Eye (tissue), 1 donor: Measurements from ENCODE around the gene LYRM4.
A peak's percentile ranks its signal among the peaks of the same experiment; 100 is the strongest.

Experiments
- DNase-seq: peaks from one replicate; pipeline ENCODE4 v3.0.0-alpha.2; 2015

Gene LYRM4

DNA sequence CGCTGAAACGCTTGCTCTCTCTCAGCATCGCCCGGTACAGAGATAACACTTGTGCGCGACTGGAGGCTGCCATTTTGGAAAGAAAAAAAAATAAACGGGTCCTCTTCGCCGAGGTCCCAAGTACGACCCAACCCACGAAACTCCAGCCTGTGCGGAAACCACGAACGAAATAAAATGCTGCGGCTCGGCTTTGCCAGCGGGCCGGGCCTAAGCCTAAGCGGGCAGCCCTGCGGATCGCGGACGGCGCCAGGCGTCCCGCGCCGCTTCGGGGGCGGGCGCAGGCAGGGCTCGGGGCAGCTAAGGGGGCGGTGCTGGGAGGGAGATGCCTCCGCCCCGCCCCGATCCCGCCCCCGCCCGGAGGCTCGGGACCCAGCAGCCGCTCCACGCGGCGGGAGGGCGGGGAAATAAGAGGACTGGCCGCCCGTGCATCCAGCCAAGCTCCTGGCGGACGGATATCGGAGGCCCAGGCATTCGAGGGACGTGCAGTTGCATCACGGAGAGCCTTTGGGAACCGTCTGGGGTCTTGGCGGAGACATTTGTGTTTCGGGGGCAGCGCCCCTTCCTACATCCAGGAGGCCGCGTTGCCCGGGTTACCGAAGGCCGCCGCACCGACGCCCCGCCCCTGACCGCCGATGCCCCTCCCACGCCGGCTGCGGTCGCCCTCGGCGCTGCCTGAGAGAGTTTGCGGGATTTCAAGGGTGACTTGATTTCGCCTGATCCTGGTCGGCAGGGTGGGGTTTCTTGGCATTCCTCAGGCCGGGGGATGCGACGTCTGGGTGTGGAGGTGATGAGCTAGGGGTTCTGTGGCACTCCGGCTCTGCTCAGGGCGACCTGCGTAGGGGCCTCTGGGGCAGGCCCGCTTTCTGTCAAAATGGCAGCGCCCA is at the start of gene LYRM4, which contains the start of gene FARS2:
Gene LYRM4 (minus strand): TSS at position 290 of the 884 bp plus-strand sequence. CDS start 217 bp downstream, at position 73.
Gene FARS2 (plus strand): TSS at position 853 of the 884 bp plus-strand sequence.
- peak; percentile 97 for DNase-seq

DNA sequence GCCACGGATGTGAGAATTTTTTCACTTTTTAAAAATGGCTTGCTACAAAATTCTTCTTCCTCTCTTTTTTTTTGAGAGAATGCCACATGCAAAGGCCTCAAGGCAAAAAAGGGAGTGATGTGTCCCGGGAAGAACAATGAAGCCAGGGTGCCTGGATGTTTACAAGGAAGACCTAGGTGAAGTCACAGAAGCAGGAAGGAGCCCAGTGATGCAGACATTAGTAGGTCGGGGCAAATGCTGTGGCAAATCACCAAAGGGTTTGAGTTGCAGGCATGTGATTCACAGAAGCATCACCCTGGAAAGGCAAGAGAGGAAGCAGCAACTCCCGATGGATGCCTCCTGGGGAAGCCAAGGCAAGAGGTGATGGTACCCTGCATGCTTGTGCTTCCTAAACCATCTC is 47.3 kb upstream of the LYRM4 start:
- no peak for DNase-seq

- no peak for DNase-seq
Observed at GRCh38 chr6:5307058-5307457, 46.3 kb upstream of the LYRM4 start.

DNA sequence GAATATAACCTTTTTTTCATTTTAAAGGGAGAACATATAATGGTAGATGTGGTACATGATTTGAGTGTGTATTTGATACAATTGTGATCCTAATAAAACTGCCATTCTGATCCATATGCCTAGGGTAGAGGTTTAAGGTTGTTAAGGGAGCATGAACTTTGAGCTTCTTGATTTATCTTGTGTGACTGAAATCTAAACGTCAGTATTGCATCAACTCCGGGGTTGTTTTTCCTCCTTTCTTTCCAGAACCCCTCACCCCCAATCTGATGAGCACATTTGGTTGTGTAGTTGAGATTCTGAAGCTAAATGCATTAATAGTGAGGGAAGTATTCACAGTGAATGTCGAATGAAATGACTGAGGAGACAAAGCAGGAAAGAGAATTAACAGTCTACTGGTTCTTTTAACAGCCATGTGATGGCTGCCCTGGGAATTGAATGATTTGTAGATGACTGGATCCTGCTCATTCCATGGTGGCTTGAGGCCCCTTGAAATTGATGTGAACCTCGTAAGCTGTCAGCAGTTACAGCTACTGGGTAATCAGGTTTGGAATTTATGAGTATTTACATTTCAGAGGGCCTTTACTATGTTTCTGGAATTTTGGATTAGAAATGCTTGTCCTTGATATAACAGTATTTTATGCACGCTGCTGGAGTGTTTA is 45.3 kb upstream of the LYRM4 start:
- peak; percentile 67 for DNase-seq

- DNase-seq = peak; percentile 32
Observed at GRCh38 chr6:5303682-5304081, 42.9 kb upstream of the LYRM4 start.

- DNase-seq = peak; percentile 36
Observed at GRCh38 chr6:5302995-5303622, 42.4 kb upstream of the LYRM4 start.

- DNase-seq = no peak
Observed at GRCh38 chr6:5302220-5302946, 41.6 kb upstream of the LYRM4 start.

DNA sequence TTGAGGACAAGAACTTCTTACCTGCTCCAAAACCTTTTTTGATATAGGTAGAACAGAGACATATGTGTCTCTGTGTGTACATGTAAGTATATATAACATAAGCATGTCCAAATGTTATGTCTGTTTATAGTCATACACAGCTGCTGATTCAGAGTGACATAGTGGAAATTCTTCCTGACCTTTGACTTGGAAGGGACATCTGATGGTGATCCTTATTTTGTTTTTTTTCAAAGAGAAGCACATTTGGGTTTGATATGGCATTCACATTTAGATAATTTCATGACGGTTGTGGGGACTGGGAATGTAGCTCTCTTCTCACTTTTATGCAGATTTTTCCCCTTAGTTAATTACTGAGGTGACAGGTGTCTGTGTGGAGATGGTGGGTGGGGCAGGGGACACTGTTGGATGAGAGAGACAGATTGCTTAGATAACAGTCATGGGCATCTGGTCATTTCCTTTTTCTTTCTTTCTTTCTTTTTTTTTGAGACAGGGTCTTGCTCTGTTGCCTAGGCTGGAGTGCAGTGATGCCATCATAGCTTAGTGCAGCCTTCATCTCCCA is 39.5 kb upstream of the LYRM4 start:
- DNase-seq = no peak

GRCh38 chr6:5295623-5296022 is 34.9 kb upstream of the LYRM4 start:
- no peak for DNase-seq

- no peak for DNase-seq
Observed at GRCh38 chr6:5294392-5295211, 33.9 kb upstream of the LYRM4 start.

GRCh38 chr6:5293692-5294091 is 32.9 kb upstream of the LYRM4 start:
- no peak for DNase-seq

DNA sequence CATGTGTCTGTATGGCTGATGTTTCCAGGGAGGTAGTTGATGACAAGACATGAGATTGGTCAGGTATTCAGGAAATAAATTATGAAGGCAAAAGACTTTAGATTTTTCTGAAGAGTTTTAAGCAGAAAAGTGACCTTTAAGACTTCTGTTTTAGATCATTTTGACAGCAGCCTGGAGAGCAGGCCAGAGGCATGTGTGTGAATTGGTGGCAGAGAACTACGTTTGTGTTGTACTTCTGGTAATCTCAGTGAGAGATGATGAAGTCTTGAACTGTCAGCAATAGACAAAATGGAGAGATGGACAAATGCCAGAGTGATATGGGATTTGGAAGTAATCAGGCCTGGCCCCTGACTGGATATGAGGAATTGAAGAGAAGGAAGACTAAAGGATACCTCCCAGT is 31.4 kb upstream of the LYRM4 start:
- DNase-seq = no peak

DNA sequence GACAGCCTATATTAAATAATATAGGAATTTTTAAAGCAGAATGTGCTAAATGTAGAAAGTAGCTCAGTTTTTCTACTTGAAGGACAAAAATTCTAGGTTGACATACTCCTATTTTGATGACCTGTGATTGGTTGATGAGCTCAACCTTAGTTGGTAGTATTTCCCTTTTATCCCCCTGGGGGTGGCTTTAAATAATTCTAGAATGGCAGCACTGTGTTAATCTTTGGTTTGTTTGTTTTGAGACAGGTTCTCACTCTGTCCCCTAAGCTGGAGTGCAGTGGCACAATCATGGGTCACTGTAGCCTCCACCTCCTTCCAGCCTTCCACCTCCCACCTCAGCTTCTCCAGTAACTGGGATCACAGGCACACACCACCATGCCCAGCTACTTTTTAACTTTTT is 29.8 kb upstream of the LYRM4 start:
- no peak for DNase-seq

GRCh38 chr6:5290097-5290496 is 29.3 kb upstream of the LYRM4 start:
- no peak for DNase-seq

- no peak for DNase-seq
Observed at GRCh38 chr6:5287966-5288297, 27.2 kb upstream of the LYRM4 start.

GRCh38 chr6:5287205-5287965 is 26.6 kb upstream of the LYRM4 start:
- DNase-seq = no peak

GRCh38 chr6:5286780-5287179 is 26.0 kb upstream of the LYRM4 start:
- no peak for DNase-seq

DNA sequence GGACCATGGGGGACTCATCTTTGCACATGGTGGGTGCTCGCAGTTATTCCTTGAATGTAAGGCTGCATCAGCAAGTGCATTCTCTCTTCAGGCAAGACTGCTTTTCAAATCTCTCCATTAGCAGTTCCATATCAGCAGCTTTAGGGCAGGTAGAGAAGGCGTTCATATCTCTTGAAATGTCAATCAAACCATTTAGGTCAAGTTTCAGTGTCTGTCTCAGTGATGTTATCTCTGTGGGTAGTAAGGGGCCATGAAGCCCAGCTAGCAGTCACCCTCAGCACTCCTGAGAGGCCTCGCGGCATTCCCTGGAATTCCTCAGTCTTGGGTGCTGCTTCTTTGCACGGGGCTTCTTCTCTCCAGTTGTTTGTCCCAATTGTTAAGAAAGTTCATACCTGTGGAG is 24.8 kb upstream of the LYRM4 start:
- DNase-seq = no peak

DNA sequence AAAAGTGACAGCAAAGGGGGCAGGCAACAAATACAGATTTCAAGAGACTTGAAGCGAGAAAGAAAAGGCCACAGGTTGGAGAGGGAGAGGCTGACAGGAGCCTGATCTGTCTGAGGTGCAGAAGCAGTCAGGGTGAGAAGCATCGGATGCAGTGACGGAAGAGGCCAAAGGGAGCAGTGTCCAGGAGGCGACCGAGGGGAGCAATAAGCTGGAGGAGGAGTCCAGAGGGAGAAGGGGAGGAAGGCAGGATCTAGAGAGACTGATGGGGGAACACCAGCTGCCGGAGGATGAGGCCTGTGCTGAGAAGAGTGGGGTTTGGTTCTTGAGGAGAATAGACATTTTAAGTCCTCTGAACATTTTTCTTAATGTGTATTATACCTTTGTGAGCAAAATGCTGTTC is 24.3 kb upstream of the LYRM4 start:
- DNase-seq = no peak

GRCh38 chr6:5282191-5282623 is 21.5 kb upstream of the LYRM4 start:
- no peak for DNase-seq

DNA sequence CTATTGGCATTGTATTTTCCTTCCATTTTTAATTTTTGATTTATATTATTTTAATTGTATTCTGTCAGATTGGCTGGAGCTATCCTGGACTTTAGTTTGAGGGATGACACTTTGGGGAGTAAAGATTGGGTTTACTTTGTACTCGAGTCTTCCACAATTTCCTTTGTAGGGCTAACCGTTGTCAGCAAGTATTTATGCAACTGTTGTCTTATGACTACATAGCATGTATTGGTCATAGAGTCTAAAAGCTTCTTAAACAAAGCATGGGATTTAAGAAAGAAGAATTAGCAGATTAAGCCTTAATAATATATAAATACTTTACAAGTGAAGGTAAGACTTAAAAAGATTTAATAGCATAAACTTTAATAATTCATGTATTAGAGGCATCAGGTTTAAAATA is 20.2 kb upstream of the LYRM4 start:
- DNase-seq = no peak
